Ovary (tissue), 9 donors: ENCODE results near the gene BARHL1. TPM values are rescaled to one million over a fixed set of nuclear protein-coding genes. Genes with fewer than 3 reads are reported as not detected.

Experiments
- DNase-seq, 5 donors: peaks; one replicate each; pipeline ENCODE4 v3.0.0-alpha.2; 2019 to 2020
- H3K27ac ChIP-seq, 2 donors: fragments of 200-600 bp; one replicate each; pipeline versions ENCODE4 v1.5.1 to v1.8.0; 2019 to 2022
- H3K27me3 ChIP-seq: fragments of 200-600 bp; one replicate; pipeline ENCODE4 v1.8.0; 2022
- H3K36me3 ChIP-seq: fragments of 200-600 bp; sonication (generic); one replicate; pipeline ENCODE4 v1.5.1; 2019
- H3K4me1 ChIP-seq: one replicate; pipeline ENCODE4 v1.8.1; 2013; ENCODE audit warnings: mild to moderate bottlenecking, moderate library complexity; ENCODE audit not compliant: insufficient read depth
- H3K4me3 ChIP-seq: fragments of 200-600 bp; sonication (generic); one replicate; pipeline ENCODE4 v1.5.1; 2017
- H3K9me3 ChIP-seq, 2 donors: fragments of 200-600 bp in 1 of 2; sonication (generic) in 1 of 2; one replicate each; pipeline versions ENCODE4 v1.5.1 to v1.8.1; 2013 to 2019; ENCODE audit warnings: mild to moderate bottlenecking in 1 of 2, moderate library complexity in 1 of 2
- EP300 ChIP-seq: sonication (generic); formaldehyde crosslinking; IDR thresholded peaks from one replicate; pipeline ENCODE4 v1.6.1; 2017; ENCODE audit warnings: antibody characterized with exemption
- POLR2A ChIP-seq: fragments of 450-650 bp; IDR thresholded peaks from one replicate; pipeline ENCODE4 v1.6.1; 2017; ENCODE audit warnings: antibody characterized with exemption, mild to moderate bottlenecking, moderate library complexity
- WGBS, 3 donors: extraction: QIAGEN DNeasy Blood & Tissue Kit in 1 of 3; methylation state at CpG; one replicate each; pipeline versions ENCODE4 v1.1.5 to v1.1.7; 2013 to 2017; 5-methylcytosine and 5-hydroxymethylcytosine counted together
- intact Hi-C, 4 donors: fragments of 100-400 bp; cut with DNase I; formaldehyde crosslinking; loops; one replicate each; pipeline versions ENCODE4 v1.11.0 to v1.15.1; 2022 to 2023
- polyA plus RNA-seq, 2 donors: library from polyadenylated mRNA; stranded (reverse); fragments of 200-250 nt in 1 of 2; fragments of 350-450 nt in 1 of 2; fragmentation: Illumina TruSeq in 1 of 2; extraction: RNeasy Lipid Tissue Mini Kit (QIAGEN cat#74804) in 1 of 2; gene quantifications; one replicate each; pipeline ENCODE4 v1.2.3, GENCODE V29; 2013 to 2014
- total RNA-seq, 7 donors: library from RNA; depleted of rRNA in 2 of 7; stranded (reverse); fragments of >200 nt in 2 of 7; fragmentation: NEBNext Ultra II Directional in 3 of 7; extraction: Animal tissue kit (Norgen Biotek cat#: 25700) in 3 of 7; gene quantifications; one replicate each; pipeline versions ENCODE4 v1.1.0 to v1.2.4, GENCODE V29; 2016 to 2023
- TF ChIP-seq, protein P1 (sequence below), 3 donors: fragments of 450-650 bp in 2 of 3; fragments of 200-600 bp in 1 of 3; IDR thresholded peaks; one replicate each; pipeline versions ENCODE4 v1.5.1 to v1.8.0; 2016 to 2022; ENCODE audit warnings: antibody characterized with exemption in 3 of 3, mild to moderate bottlenecking in 1 of 3
- donor health status: DM: no; HTN: no; CAD: no; lungs with moderate emphysema.
- donor health status: DM: no; HTN: no; CAD: no.
- donor health status: Bipolar disorder and iron deficiency.
- donor health status: DM: yes; HTN: yes; CAD: no.
- donor health status: DM: no; HTN: no; CAD: no.
- donor health status: DM: yes; HTN: yes; CAD: no.

Gene BARHL1
- total and polyA plus RNA-seq, 9 donors = not detected

DNA sequence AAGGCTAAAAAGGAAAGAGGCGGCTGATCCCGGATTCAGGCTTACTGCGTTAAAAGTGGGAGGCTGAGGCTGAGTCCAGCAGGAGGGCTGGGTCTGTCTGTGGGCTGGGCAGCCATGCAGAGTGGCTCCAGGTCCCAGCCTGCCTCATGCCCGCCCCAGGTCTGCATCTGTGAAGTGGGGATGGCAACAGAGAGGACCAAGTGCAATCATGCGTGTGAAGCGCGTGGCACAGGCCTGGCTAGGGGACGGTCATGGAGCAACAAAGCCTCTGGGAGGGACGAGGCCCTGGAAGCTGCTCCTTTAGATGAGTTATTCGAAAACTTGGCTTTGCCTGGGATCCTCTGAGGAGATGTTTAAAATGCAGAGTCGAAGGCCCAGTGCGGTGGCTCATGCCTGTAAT lies 30.4 kb upstream of the BARHL1 start:
- Histone ChIP-seq H3K9me3 (no peaks in the 10 kb centered on the region), H3K36me3 (no peaks in the 10 kb centered on the region), H3K27ac (no peak overlapping the region), H3K27me3 (no peaks in the 10 kb centered on the region), H3K4me3 (no peak overlapping the region), H3K4me1 (no peaks in the 10 kb centered on the region)
- 86 to 88% (median 87%) methylated on average over 12 of the region's 12 CpGs for WGBS, 3 donors
- intact Hi-C loops = no loop called here
- DNase-seq = no peak
- TF ChIP-seq, protein P1, sequence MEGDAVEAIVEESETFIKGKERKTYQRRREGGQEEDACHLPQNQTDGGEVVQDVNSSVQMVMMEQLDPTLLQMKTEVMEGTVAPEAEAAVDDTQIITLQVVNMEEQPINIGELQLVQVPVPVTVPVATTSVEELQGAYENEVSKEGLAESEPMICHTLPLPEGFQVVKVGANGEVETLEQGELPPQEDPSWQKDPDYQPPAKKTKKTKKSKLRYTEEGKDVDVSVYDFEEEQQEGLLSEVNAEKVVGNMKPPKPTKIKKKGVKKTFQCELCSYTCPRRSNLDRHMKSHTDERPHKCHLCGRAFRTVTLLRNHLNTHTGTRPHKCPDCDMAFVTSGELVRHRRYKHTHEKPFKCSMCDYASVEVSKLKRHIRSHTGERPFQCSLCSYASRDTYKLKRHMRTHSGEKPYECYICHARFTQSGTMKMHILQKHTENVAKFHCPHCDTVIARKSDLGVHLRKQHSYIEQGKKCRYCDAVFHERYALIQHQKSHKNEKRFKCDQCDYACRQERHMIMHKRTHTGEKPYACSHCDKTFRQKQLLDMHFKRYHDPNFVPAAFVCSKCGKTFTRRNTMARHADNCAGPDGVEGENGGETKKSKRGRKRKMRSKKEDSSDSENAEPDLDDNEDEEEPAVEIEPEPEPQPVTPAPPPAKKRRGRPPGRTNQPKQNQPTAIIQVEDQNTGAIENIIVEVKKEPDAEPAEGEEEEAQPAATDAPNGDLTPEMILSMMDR (IDR thresholded peaks at IDR 0.05) = no peak
- TF ChIP-seq EP300 = no peak
- no peak for TF ChIP-seq POLR2A

DNA sequence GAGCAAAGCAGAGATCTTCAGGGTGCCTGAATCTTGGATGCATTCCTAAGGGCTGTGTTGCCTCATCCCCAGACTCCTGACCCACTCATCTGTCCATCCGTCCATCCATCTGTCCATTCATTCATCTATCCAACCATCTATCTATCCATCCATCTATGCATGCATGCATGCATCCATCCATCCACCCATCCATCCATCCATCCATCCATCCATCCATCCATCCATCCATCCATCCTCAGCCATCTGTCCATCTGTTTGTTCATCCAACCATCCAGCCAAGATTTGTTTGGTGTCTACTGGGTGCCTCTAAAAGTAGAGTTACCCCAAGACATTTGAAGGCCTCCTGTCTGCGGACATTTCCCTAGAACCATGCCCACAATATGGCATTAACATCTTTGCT lies 27.7 kb upstream of the BARHL1 start:
- H3K4me3 ChIP-seq = no peak overlapping the region
- H3K27ac ChIP-seq = no peak overlapping the region
- no peaks in the 10 kb centered on the region for H3K4me1 ChIP-seq
- no peaks in the 10 kb centered on the region for H3K27me3 ChIP-seq
- intact Hi-C loops = no loop called here
- no peak for DNase-seq
- no peaks in the 10 kb centered on the region for H3K9me3 ChIP-seq
- WGBS, 3 donors = 92 to 93% (median 92%) methylated on average over 2 of the region's 2 CpGs
- H3K36me3 ChIP-seq = no peaks in the 10 kb centered on the region
- TF ChIP-seq, protein P1 (IDR thresholded peaks at IDR 0.05) = no peak
- TF ChIP-seq POLR2A (no peak), EP300 (no peak)

DNA sequence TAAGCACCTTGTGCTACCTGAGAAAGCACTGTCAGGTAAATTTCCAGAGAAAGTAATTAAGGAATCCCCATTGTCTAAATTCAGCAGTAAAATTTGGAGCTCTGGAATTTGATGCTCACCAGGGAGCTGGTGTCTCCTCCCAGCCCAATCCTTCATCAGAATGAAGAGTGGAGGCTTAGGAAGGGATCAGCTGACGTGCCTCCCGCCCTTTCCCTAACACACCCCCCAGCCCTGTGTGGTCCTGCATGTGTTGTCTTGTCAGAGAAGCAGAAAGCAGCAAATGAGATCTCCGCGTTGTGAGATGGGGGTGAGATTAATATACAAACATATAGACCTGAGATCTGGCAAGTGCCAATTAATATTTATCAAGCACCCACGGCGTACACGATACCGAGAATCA lies 26.9 kb upstream of the BARHL1 start:
- no peaks in the 10 kb centered on the region for H3K36me3 ChIP-seq
- H3K27ac ChIP-seq = no peak overlapping the region
- TF ChIP-seq EP300 = no peak
- 59 to 65% (median 63%) methylated on average over 8 of the region's 8 CpGs for WGBS, 3 donors
- H3K4me1 ChIP-seq = no peaks in the 10 kb centered on the region
- intact Hi-C loops = no loop called here
- no peaks in the 10 kb centered on the region for H3K9me3 ChIP-seq
- no peaks in the 10 kb centered on the region for H3K27me3 ChIP-seq
- no peak for DNase-seq
- no peak overlapping the region for H3K4me3 ChIP-seq

DNA sequence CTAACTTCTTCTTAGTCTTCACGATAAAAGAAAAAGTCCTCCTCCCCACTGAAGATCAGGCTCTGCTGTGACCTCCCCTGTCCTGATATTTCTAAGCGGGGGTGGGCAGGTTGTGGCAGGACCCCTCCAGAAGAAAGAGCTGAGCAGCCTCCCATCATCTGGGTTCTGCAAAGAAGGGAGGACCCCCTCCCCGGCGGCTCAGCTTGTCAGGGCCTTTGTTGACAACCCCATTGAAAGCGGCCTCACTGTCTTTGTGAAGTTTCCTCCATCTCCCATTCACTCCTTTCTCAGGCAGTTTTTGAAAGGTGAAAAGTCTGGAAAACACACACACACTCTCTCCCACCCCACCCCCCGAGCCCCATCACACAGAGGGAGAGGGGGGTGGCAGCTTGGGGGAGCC lies 26.2 kb upstream of the BARHL1 start:
- 35 to 46% (median 42%) methylated on average over 6 of the region's 6 CpGs for WGBS, 3 donors
- Histone ChIP-seq H3K4me1 (no peaks in the 10 kb centered on the region), H3K27ac (no peak overlapping the region), H3K36me3 (no peaks in the 10 kb centered on the region), H3K9me3 (no peaks in the 10 kb centered on the region), H3K27me3 (no peaks in the 10 kb centered on the region), H3K4me3 (no peak overlapping the region)
- intact Hi-C loops = no loop called here
- DNase-seq = no peak
- TF ChIP-seq POLR2A = no peak
- TF ChIP-seq, protein P1 (IDR thresholded peaks at IDR 0.05) = no peak
- no peak for TF ChIP-seq EP300

DNA sequence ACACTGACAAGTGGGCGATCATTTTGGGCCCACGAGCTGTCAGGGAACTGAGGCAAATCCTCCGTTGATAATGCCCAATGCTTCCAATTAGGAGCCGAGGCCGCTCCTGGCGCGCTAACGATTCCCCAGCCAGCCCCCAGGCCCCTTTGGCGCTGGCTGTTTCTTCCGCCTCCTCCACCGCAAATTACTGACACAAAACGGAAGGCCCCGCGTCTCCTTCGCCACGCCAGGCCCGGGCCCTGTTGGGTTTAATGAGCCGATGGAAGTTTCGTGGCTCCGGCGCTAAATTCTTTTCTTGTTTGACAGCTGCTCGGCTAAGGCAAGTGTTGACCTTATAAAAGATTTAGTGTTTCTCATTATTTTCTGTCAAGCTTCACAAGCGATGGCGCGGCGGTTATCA lies 25.7 kb upstream of the BARHL1 start:
- no peaks in the 10 kb centered on the region for H3K27me3 ChIP-seq
- H3K9me3 ChIP-seq = no peaks in the 10 kb centered on the region
- H3K4me1 ChIP-seq = no peaks in the 10 kb centered on the region
- H3K27ac ChIP-seq = no peak overlapping the region
- H3K36me3 ChIP-seq = no peaks in the 10 kb centered on the region
- intact Hi-C loops = no loop called here
- H3K4me3 ChIP-seq = no peak overlapping the region
- no peak for DNase-seq
- WGBS, 3 donors = 25 to 36% (median 27%) methylated on average over 26 of the region's 26 CpGs
- TF ChIP-seq, protein P1 (IDR thresholded peaks at IDR 0.05) = no peak
- TF ChIP-seq EP300 (no peak), POLR2A (no peak)
